ENCODE measurements around the gene ZFAND3.

GRCh38 chr6:38134704-38135088, 315.2 kb downstream of the ZFAND3 start:
- TF ChIP-seq CTCF (conservative IDR thresholded peaks at IDR 0.05; ENCODE audit: low read depth, low read length) (no peak), EZH2 (IDR thresholded peaks at IDR 0.05; ENCODE audit: borderline replicate concordance, low read depth, low read length, poor library complexity, severe bottlenecking) (no peak)
